ENCODE results near the gene EXOC6B. TPM values are rescaled to one million over a fixed set of nuclear protein-coding genes. Genes with fewer than 3 reads are reported as not detected.
A peak's percentile ranks its signal among the peaks of the same experiment; 100 is the strongest.

EXOC6B gene
- polyA plus RNA-seq, 2 of the 4 experiments (the other 2 are of a cell fraction) = 15.5 to 24.7 TPM

DNA sequence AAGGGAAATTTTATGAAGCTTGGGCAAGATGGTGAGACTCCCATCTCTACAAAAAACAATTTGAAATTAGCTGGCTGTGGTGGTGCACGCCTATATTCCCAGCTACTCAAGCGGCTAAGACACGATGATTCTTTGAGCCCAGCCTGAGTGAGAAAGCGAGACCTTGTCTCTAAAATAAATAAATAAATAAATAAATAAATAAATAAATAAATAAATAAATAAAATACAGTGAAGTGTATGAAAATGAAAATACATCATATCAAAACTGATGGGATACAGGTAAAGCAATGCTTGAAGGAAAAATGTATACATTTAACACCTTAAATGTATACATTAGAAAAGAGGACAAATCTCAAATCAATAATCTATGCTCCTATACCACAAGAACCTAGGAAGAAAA lies 15.7 kb downstream of the EXOC6B start:
- TF ChIP-seq RNF2 (IDR thresholded peaks at IDR 0.05; ENCODE audit: borderline replicate concordance, low read depth) (no peak), ZC3H11A (IDR thresholded peaks at IDR 0.05) (peak; percentile 97)
- ATAC-seq = no peak
- 91% methylated on average over 4 of the region's 4 CpGs for WGBS (ENCODE audit: missing lambda C conversion rate)
- Histone ChIP-seq H3K4me2 (no peak overlapping the region), H3K4me1 (peaks cover 17% of the 10 kb centered on the region; the same call in 2 of the 3 replicates), H3K4me3 (no peak overlapping the region), H3K9me3 (peaks cover 27% of the 10 kb centered on the region), H3K27ac (no peak overlapping the region)
- POLR2A ChIA-PET = no interaction called here
- no peak for FAIRE-seq
- CTCF ChIA-PET = interaction anchor here (1.5 kb wide), 1 partner anchor 78 kb away, joined by 5 read pairs; the partner anchor contains the start of gene SPR
- no peak for DNase-seq (ENCODE audit: low read depth in 1 of 2, low spot score in 1 of 2)

DNA sequence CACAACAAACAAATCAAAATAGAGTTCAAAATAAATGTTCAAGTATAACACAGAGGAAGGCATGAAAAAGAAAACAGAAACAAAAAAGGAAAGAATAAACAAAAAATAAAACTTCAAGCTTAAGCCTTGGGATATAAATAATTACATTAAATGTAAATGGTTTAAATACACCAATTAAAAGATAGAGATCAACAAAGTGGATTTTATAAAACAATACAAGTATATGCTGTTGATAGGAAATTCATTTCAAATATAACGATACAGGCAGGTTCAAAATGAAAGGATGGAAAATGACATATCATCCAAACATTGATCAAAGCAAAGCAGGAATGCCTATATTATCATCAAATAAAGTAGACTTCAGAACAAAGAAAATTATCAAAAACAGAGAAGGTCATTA lies 16.7 kb downstream of the EXOC6B start:
- CTCF ChIA-PET = interaction anchor here (1.0 to 1.5 kb wide), 4 partner anchors 51 to 79 kb away, joined by 3 to 8 read pairs (median 5); partner anchors contain the start of gene SPR
- ATAC-seq (no peak), FAIRE-seq (no peak)

DNA sequence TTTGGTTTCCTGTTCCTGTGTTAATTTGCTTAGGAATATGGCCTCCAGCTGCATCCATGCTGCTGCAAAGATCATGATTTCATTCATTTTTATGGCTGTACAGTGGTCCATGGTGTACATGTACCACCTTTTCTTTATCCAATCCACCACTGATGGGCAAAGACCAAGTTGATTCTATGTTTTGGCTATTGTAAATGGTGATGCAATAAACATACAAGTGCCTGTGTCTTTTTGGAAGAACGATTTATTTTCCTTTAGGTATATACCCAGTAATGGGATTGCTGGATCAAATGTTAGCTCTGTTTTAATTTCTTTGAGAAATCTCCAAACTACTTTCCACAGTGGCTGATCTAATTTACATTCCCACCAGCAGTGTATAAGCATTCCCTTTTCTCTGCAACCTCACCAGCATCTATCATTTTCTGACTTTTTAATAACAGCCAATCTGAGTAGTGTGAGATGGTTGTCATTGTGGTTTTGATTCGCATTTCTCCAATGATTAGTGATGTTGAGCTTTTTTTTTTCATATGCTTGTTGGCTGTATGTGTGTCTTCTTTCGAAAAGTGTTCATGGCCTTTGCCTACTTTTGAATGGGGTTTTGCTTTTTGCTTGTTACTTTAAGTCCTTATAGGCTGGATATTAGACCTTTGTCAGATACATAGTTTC lies 19.4 kb downstream of the EXOC6B start:
- peaks cover 11% of the 10 kb centered on the region; the same call in 2 of the 3 replicates for H3K4me1 ChIP-seq
- H3K9me3 ChIP-seq = peaks cover 27% of the 10 kb centered on the region
- no peak overlapping the region for H3K4me2 ChIP-seq
- POLR2A ChIA-PET = no interaction called here
- no peak overlapping the region for H3K27ac ChIP-seq
- no peak for DNase-seq (ENCODE audit: low read depth in 1 of 2, low spot score in 1 of 2)
- no peak for ATAC-seq
- TF ChIP-seq HOXB5 (CRISPR knock-in tag; IDR thresholded peaks at IDR 0.05) = no peak
- no peak for TF ChIP-seq HOXB13 (CRISPR knock-in tag; IDR thresholded peaks at IDR 0.05; ENCODE audit: low read depth)
- no peak for TF ChIP-seq SREBF2 (IDR thresholded peaks at IDR 0.05)
- TF ChIP-seq FOSB (CRISPR knock-in tag; IDR thresholded peaks at IDR 0.05) = no peak
- TF ChIP-seq NFE2L2 (conservative IDR thresholded peaks at IDR 0.05; ENCODE audit: low read length) = no peak
- TF ChIP-seq, protein P1, sequence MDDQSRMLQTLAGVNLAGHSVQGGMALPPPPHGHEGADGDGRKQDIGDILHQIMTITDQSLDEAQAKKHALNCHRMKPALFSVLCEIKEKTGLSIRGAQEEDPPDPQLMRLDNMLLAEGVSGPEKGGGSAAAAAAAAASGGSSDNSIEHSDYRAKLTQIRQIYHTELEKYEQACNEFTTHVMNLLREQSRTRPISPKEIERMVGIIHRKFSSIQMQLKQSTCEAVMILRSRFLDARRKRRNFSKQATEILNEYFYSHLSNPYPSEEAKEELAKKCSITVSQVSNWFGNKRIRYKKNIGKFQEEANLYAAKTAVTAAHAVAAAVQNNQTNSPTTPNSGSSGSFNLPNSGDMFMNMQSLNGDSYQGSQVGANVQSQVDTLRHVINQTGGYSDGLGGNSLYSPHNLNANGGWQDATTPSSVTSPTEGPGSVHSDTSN (IDR thresholded peaks at IDR 0.05) = no peak
- TF ChIP-seq EHF (CRISPR knock-in tag; IDR thresholded peaks at IDR 0.05) = no peak
- no peak for TF ChIP-seq HEYL (CRISPR knock-in tag; IDR thresholded peaks at IDR 0.05)
- TF ChIP-seq, protein P2, sequence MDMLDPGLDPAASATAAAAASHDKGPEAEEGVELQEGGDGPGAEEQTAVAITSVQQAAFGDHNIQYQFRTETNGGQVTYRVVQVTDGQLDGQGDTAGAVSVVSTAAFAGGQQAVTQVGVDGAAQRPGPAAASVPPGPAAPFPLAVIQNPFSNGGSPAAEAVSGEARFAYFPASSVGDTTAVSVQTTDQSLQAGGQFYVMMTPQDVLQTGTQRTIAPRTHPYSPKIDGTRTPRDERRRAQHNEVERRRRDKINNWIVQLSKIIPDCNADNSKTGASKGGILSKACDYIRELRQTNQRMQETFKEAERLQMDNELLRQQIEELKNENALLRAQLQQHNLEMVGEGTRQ (IDR thresholded peaks at IDR 0.05) = no peak
- TF ChIP-seq TP53 (CRISPR knock-in tag; IDR thresholded peaks at IDR 0.05) = no peak
- TF ChIP-seq ZC3H11A (IDR thresholded peaks at IDR 0.05) = no peak
- no peak for TF ChIP-seq CHD2 (IDR thresholded peaks at IDR 0.05; ENCODE audit: low read length, partially characterized antibody)
- CTCF ChIA-PET = interaction anchor here (1.5 kb wide), 4 partner anchors 10 to 81 kb away, joined by 3 to 9 read pairs (median 6); partner anchors contain the start of gene SPR
- FAIRE-seq = no peak
- WGBS (ENCODE audit: missing lambda C conversion rate) = 80% methylated on average over 3 of the region's 3 CpGs
- H3K4me3 ChIP-seq = no peak overlapping the region

More for the DNA sequence above, 16.7 kb downstream of the EXOC6B start:
- Histone ChIP-seq H3K4me2 (no peak overlapping the region), H3K4me1 (peaks cover 17% of the 10 kb centered on the region; the same call in 2 of the 3 replicates), H3K27ac (no peak overlapping the region), H3K9me3 (peaks cover 27% of the 10 kb centered on the region), H3K4me3 (no peak overlapping the region)
- POLR2A ChIA-PET = no interaction called here
- DNase-seq (ENCODE audit: low read depth in 1 of 2, low spot score in 1 of 2) = no peak
- 84% methylated on average over 1 of the region's 1 CpG for WGBS (ENCODE audit: missing lambda C conversion rate)
- no peak for TF ChIP-seq SMC3 (IDR thresholded peaks at IDR 0.05)
- TF ChIP-seq RNF2 (IDR thresholded peaks at IDR 0.05; ENCODE audit: borderline replicate concordance, low read depth) = no peak
- no peak for TF ChIP-seq HEYL (CRISPR knock-in tag; IDR thresholded peaks at IDR 0.05)
- no peak for TF ChIP-seq ZC3H11A (IDR thresholded peaks at IDR 0.05)
- TF ChIP-seq PHF8 (IDR thresholded peaks at IDR 0.05; ENCODE audit: borderline replicate concordance, low read depth) = no peak
- TF ChIP-seq ZNF302 (CRISPR knock-in tag; IDR thresholded peaks at IDR 0.05) = no peak
- no peak for TF ChIP-seq BHLHE40 (IDR thresholded peaks at IDR 0.05; ENCODE audit: low read depth, low read length)
- TF ChIP-seq RARB (CRISPR knock-in tag; IDR thresholded peaks at IDR 0.05) = no peak
